Eye (tissue), 1 donor: ENCODE results near the gene EIF3M.
"Not testable (repeated sequence)": the region's sequence is repeated elsewhere in the genome, so short reads cannot be mapped to it uniquely, and the experiment has no call there.

ENCODE experiments used
- DNase-seq: peaks from one replicate; pipeline ENCODE4 v3.0.0-alpha.2; 2015

EIF3M gene

DNA sequence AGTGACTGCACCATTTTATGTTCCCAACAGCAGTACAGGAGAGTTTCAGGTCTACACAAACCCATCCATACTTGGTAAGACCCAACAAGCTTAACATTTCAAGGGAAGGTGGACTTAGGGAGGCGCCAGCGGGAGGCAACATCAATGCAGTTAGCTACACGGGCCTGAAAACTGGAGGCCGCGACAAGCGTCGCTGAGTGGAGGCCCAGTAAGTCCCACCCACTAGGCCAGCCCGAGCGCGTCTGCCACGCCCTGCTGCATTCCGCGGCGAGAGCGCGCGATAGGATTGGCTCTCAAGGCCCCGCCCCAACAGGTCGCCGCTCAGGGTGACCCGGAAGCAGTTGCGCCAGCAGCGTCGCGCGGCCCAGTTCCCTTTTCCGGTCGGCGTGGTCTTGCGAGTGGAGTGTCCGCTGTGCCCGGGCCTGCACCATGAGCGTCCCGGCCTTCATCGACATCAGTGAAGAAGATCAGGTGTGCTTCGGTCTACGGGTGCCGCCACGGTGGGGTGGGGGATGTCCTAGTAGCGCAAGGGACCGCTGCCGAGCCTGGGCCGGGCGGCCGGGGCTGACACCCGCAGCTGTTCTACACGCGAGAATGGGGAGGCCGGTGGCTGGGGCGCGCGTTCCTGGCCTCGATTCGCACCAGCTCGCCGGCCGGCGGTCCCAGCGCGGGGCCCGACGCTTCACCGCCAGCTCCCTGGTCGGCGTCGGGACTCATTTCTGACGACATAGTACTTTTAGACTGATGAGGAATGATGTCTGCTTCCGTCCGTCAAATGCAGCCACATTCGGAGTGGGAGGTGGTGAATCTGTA lies at the start of gene EIF3M:
EIF3M (plus strand) TSS at position 373 of the 813 bp plus-strand sequence; CDS start at position 430, 57 bp downstream.
- DNase-seq: peak; percentile 97

DNA sequence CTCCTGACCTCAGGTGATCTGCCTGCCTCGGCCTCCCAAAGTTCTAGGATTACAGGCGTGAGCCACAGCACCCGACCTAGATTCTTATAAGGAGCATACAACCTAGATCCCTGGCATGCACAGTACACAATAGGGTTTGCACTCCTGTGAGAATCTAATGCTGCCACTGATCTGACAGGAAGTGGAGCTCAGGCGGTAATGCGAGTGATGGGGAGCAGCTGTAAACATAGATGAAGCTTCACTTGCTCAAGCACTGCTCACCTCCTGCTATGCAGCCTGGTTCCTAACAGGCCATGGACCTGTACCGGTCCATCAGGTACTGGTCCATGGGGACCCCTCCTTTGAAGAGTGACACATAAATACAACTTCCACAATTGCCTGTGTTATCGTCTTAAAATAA lies 44.8 kb upstream of the EIF3M start:
- DNase-seq: no peak

DNA sequence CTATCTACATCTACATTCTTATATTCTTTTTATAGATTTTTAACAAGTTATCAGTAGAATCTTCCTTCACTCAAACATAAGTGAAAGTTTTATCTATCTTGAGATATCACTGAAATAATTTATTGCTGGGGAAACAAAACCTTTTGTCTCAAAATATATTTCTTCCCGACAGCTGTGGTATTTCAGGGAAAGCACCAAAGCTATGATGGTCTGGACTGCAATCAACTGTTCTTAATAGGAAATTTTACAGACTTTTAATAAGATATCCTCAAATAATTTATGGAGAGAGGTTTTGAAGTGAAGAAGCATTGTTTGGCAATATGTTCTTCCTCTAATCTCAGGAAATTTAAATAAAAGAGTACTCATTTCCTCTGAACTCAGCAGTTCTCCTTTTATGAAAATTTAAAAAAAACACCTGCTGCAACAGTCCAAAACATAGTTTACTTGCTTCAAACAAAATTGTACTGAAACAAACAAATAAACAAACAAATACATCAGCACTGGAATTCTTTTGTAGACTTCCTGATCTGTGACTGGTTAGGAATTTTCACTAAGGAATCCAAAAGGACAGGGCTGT lies 33.9 kb upstream of the EIF3M start:
- DNase-seq: no peak

DNA sequence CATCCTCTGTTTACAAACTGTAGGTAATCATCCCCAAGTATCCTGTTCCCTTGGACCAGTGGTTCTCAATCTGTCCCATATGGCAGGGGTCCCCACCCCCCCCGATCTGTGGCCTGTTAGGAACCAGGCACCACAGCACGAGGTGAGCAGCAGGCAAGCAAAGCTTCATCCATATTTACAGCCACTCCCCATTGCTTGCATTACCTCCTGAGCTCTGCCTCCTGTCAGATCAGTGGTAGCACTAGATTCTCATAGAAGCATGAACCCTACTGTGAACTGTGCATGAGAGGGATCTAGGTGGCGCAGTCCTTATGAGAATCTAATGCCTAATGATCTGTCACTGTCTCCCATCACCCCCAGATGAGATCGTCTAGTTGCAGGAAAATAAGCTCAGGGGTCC lies 33.4 kb upstream of the EIF3M start:
- DNase-seq: no peak

DNA sequence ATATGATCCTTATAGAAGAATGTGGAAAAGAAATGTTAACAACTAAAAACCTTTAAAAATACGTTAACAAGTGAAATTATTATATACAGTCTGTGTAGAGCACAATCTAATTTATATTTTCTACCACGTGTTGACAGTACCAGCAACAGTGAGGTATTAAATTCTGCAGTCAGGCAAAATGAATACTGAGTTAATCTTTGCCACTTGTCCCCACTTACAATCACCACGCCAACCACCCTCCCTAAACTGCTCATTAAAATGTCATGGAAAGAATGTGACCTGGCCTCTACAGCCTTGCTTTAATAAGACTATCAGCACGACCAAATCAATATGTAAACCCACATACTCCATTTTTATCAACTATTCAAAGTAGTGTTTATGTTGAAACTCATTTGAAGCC lies 28.5 kb upstream of the EIF3M start:
- DNase-seq: no peak

DNA sequence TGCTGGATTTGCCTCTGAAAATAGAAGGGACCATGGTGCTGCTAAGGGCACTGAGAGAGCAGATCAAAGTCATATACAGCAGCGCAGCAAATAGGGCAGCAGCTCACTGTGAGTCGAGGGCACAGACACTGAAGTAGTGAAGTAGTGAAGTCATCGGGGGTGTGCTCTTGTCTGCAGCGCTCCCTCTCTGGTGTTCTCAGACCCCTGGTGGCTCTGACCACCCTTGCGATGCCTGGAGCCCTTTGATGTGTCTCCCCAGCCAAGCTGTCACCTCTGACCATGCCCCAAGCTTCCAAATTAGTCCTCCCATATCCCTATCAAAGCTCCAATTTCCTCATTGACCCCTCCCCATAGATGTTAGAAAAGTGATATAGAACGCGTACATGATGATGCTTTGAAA lies 27.7 kb upstream of the EIF3M start:
- DNase-seq: no peak

DNA sequence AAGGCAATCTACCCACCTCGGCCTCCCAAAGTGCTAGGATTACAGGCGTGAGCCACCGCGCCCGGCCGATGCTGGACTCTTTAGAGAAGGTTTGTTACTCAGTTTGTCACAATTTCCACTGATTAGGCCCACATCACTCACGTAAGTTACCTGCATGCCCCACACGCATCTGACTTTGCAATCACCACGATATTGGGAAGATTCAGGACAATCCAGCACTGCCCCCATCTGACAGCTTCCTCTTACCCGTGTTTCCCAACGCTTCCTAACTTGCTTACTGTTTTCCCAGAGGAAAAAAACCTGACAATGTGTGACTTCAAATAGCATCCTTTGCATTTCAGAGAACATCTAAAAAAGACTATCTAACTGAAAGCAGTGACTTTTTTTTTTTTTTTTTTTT lies 21.8 kb upstream of the EIF3M start:
- no peak for DNase-seq

DNA sequence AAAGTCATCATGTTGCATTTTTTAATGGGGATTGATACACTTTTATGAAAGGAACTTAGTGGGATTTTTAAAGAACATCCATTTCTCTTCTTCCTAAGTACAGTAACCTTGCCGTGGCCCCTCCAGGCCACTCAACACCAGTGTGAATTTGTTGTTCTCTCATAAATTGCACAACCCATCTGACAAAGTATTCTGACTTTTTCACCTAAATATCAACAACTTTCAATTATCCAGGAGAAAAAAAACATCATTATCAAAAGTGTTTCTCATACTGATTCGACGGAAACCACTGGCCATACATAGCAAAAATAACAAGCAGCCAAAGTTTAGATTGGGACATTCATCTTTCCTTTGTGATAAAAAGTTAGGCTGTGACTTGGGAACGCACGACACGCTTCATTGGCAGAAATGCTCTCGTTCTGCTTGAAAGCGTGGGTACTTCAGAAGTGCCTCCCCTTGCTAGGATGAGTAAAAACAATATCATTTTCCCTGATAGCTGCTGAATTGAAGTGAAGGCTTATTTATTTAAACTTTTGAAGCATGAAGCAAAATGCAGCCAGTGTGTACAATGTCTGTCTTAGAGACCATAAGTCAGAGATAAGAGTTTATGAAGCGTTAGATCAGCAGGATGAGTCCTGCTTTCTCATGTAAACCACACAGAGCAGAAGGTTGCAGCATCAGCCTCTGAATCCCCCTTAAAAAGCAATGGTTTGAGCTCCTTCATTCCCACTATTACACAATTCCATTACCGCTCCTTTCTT lies 20.6 kb upstream of the EIF3M start:
- peak; percentile 45 for DNase-seq

DNA sequence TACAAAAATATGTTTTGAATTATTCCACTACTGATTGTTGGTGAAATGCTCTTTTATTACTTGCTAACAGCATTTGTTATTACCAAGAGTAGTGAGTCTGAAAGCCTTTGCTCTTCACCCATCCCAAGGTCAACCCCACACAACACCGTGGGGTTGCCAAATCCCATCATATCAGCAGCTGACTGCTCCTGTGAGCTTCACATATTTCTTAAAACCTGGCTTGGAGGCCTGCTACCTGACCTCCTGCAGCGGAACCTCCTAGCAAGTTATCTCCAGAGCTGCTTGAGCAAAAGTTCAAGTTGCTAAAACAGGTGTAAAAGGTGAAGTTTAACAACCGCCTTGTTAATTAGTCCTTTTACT lies 20.1 kb upstream of the EIF3M start:
- no peak for DNase-seq

DNA sequence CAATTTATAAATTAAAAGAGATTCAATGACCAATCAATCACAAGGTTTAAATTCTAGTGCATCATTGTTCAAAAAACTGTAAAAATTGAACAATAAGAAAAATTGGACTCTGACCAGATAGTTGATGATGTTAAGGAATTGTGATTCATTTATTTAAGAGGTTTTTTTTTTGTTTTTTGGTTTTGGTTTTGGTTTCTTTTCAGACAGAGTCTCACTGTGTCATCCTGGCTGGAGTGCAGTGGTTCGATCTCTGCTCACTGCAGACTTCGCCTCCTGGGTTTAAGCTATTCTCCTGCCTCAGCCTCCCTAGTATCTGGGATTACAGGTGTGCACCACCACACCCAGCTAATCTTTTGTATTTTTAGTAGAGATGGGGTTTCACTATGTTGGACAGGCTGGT lies 17.1 kb upstream of the EIF3M start:
- DNase-seq: no peak

DNA sequence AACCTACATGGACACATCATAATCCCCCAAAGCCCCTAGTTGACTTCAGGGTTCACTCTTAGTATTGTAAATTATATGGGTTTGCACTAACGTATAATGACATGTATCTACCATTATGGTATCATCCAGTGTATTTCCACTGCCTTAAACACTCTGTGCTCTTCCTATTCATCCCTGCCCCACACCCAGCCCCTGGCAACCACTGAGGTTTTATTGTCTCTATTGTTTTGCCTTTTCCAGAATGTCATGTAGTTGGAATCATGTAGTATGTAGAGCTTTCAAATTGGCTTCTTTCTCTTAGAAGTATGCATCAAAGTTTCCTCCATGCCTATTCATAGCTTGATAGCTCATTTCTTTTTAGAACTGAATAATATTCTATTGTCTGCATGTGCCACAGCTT lies 16.5 kb upstream of the EIF3M start:
- DNase-seq: no peak

DNA sequence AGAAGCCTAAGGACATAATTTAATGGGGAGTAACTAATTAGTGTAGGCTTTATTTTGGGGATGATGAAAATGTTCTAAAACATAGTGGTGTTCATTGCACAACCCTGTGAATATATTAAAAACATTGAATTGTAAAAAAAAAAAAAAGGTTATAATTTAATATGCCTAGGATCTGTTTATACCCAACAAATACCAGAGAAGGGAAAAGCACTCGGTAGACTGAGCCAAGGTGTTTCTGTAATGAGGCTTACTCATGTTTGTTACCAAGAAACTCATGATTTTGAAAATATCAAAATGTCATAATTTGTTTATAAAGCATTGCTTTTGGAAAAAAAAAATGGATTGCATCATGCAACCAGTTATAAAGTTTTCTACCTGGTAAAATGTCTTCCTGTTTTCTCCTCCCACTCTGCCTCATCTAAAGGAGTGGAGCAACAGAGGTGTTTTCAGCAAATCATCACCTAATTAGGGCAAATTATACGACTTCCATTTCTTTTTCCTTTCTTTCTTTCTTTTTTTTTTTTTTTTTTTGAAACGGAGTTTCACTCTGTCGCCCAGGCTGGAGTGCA lies 14.2 kb upstream of the EIF3M start:
- DNase-seq: no peak

DNA sequence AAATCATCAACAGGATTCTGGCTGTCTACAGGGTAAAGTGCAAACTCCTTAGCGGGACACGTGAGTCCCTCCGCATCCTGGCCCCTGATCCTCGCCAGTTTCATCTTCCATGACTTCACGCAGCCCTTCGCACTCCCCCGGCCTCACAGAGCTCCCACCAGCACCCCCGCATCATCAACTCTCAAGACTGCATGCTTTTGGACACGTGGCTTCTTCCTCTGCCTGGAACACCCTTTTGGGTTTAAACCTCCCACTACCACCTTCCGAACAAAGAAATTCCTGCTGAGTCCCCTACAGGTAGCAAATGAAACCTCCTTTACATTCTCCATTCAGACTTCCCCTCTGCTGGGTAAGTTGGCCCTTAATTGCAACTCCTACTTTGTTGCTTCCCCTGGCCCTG lies 12.6 kb upstream of the EIF3M start:
- DNase-seq: no peak

DNA sequence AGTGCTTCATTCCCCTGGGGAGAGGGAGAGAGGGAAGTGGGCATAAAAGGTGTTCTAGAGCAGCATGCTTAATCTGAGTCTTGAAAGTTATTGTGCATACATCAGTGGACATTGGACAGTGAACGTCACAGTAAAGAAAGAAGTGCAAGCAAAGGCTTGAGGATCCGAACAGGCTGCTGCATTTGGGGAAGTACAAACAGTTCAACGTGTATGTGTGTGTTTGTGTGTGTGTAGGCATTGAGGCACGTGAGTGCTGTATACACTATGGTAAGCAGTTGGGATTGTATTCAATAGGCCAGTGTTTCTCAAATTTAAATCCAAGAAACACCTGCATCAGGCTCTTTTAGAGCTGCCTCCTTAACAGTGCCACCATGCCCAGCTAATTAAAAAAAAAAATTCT lies 10.4 kb upstream of the EIF3M start:
- no peak for DNase-seq

DNA sequence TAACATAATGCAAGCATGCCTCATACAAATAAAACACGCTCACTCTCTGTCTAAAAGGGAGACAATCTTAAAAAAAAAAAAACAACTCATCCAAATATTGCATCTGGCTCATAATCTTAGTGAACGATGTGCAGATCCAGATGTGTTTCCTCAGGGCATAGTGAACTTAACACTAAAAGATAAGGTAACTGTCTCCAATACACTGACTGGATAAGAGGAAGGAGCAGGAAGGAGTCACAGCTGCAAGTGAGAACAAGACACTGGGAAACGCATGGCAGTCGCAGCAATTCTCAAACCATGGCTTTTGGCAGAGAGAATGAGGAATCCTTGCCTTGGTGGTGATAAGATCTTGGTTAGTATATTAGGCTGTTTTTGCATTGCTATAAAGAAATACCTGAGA lies 9.2 kb upstream of the EIF3M start:
- no peak for DNase-seq

DNA sequence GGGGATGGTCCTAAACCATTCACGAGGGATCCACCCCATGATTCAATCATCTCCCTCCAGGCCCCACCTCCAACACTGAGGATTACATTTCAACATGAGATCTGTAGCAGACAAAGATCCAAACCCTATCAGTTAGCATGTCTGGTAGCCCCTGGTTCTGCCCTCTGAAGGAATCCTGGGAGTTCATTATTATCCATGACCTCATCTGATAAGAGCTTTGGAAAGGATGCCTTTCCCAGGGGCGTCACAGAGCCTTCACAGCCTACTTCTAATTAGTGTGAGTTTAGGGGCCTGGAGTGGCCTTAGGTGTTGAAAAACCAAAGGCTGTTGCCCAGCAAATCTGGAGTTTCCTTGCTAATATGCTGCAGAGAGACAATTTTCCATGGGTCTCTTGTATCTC lies 8.6 kb upstream of the EIF3M start:
- no peak for DNase-seq

DNA sequence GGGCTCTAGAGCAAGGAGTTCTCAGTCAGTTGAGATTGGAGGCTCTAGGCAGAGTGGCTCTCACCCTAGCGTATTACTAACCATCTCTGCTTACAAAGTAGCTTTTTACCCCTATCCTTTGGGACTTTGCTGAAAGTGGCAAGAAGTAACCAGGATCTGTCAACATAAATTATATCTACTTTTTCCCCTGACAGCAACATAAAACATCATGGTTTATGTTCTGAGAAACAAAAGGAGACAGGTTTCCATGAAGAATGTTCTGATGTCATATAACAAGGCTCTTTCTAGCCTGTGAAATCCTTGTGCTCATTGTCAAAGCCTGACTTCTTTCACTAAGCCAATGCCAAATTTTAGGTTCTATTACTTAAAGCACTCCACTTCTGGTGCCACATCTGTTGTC lies 7.2 kb upstream of the EIF3M start:
- DNase-seq: peak; percentile 4

DNA sequence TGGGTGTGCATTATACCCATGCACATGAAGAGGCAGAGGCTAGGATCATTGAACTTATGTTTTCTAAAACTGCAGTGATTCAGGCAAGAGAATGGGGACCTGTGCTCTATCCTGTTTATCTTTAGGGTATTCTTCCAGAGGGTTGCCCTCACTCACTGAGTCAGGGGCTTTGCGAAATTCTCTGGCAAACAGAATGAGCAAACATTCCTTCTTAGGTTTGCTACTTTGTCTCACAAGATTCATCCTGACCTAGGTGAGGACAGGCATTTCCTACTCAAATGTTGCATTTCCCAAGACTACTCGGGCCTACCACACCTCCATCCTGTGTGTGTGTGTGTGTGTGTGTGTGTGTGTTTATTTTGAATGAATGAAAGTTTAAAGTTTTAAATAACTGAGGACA lies 2.7 kb upstream of the EIF3M start:
- DNase-seq: no peak

DNA sequence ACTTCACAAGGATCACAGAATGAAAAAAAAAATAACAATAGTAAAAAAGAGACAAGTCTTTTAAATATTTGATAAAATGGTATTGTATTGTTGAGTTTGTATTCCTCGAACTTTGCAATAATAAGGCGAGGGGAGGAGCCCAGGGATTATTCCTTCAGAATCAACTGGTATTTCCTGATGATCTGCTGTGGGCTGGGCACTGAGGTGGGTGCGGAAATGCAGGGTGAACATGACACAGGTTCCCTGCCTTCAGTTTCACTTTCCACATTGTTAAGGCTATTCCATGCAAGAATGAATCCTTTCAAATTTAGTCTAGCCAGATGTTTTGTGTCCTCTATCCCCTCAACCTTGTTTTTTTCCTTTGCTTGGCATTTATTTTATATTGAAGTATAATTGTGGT lies 2.1 kb upstream of the EIF3M start:
- no peak for DNase-seq

DNA sequence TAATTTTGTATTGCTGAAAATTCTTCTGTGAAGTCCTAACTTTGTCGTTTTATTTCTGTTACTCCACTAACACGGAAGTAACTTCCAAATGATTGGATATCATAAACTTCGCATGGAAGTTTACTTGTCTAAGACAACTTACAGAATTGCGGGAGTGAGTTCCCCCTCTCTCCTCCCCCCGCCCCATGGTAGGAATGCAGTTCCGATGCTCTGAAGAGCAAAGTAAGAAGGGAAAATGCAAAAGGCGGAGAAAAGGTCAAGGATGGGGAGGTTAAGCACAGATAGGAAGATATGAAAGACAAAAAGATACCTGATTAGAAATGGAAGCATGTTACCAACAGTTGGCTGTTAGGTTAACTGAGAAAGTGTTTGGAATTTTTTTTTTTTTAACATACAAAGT lies 1.3 kb downstream of the EIF3M start:
- DNase-seq: peak; percentile 26

DNA sequence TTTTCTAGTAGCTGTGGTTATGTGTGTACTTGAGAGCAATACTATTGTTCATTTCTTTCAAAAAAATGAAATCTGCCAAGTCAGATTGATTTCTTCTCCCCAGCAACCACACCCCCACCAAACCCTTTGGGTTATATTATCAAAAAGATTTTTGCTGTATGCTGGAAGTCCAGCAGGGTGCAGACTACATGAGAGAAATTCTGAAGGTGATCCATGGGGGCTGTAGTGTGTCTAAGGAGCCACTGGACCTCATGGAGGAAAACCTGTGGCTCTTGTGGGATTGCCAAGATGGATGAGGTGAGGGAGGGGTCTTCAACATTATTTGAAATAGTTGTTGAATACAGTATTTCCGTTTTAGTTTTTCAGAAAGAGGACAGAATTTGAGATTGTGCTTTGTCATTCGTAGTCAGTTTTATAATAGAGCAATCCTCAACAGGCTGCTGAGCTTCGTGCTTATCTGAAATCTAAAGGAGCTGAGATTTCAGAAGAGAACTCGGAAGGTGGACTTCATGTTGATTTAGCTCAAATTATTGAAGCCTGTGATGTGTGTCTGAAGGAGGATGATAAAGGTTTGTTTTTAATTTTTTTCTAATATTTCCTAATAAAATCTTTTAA lies 3.1 kb downstream of the EIF3M start:
- DNase-seq: no peak

DNA sequence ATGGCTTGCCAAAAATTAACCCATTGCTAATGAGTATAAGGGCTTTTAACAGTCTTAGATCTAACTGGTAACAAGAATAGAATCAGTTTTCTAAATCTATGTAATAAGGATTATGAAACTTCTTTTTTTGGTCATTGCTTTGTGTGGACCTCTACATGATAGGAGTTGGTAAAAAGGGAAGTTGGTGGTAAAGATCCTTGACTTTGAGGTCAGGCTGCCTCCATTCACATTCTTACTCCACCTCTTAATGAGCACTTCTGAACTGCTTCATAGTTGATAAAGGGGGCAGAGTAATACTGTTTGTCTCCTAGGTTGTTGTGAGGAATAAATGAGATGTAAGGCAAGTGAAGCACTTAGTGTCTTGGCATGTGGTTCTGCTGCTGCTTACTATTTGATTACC lies 10.6 kb downstream of the EIF3M start:
- DNase-seq: no peak

DNA sequence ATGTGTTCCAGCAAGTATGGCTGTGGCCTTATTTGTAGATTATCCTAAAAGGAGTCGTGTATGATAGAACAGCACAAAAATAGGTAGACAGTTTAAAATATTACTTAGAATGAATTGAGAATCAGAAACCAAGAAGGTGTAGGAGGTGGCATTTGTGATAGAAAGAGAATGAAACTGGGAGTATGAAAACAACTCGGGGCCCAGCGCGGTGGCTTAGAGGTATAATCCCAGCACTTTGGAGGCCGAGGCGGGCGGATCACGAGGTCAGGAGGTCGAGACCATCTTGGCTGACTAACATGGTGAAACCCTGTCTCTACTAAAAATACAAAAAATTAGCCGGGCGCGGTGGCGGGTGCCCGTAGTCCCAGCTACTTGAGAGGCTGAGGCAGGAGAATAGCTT lies 12.5 kb downstream of the EIF3M start:
- not testable (repeated sequence) for DNase-seq
